COLO668 (cell line): Measurements from ENCODE around the gene ME3.
"Not testable (repeated sequence)": the region's sequence is repeated elsewhere in the genome, so short reads cannot be mapped to it uniquely, and the experiment has no call there.

Source experiments
- DNase-seq: peaks from one replicate; lab custom pipeline; 2025; ENCODE audit not compliant: unreplicated experiment; lab: John Stamatoyannopoulos, UW

Gene ME3

GRCh38 chr11:86623736-86624135 is 48.7 kb downstream of the ME3 start:
- no peak for DNase-seq

- no peak for DNase-seq
Measured at GRCh38 chr11:86623041-86623621, 49.3 kb downstream of the ME3 start.

- peak; percentile 40 for DNase-seq
Measured at GRCh38 chr11:86621854-86622253, 50.6 kb downstream of the ME3 start.

GRCh38 chr11:86620891-86621521 is 51.4 kb downstream of the ME3 start:
- DNase-seq, result no peak

GRCh38 chr11:86619428-86619827 is 53.0 kb downstream of the ME3 start:
- DNase-seq, result not testable (repeated sequence)

GRCh38 chr11:86617502-86617901 is 54.9 kb downstream of the ME3 start:
- DNase-seq, result no peak

GRCh38 chr11:86615487-86615886 is 56.9 kb downstream of the ME3 start:
- DNase-seq, result no peak

- no peak for DNase-seq
Measured at GRCh38 chr11:86610559-86611341, 61.7 kb downstream of the ME3 start.

GRCh38 chr11:86608251-86608799 is 64.1 kb downstream of the ME3 start:
- peak; percentile 33 for DNase-seq

GRCh38 chr11:86606836-86607481 is 65.5 kb downstream of the ME3 start:
- DNase-seq, result no peak

GRCh38 chr11:86606270-86606835 is 66.1 kb downstream of the ME3 start:
- no peak for DNase-seq

- DNase-seq, result no peak
Measured at GRCh38 chr11:86596861-86597586, 75.4 kb downstream of the ME3 start.

GRCh38 chr11:86595955-86596354 is 76.5 kb downstream of the ME3 start:
- DNase-seq, result no peak

GRCh38 chr11:86595451-86595850 is 77.0 kb downstream of the ME3 start:
- DNase-seq, result no peak

- no peak for DNase-seq
Measured at GRCh38 chr11:86594746-86595145, 77.7 kb downstream of the ME3 start.

- DNase-seq, result no peak
Measured at GRCh38 chr11:86593833-86594232, 78.6 kb downstream of the ME3 start.

- DNase-seq, result peak; percentile 96
Measured at GRCh38 chr11:86592659-86593451, 79.6 kb downstream of the ME3 start.

- peak; percentile 17 for DNase-seq
Measured at GRCh38 chr11:86592047-86592591, 80.3 kb downstream of the ME3 start.

GRCh38 chr11:86591631-86592030 is 80.8 kb downstream of the ME3 start:
- DNase-seq, result no peak
